ENCODE results near the gene XRN2.
A peak's percentile ranks its signal among the peaks of the same experiment; 100 is the strongest.

XRN2 gene

DNA sequence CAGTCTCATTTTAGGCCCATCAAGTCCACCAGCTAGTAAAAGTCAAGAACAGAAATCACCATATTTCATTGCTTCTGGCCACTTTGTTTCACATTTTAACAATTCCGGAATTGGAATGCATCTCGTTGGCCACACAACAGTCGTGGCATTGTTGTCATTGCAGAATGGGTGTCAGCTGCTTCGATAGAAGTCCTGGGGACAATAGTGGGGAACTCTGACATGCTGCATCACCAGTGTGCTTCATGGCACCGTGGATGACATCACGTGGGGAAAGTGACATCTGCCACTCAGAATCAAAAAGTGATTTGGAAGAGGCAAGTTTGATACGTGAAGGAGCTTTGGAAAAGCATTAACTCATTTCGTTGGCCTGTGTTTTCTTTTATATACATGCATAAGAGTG, 43.8 kb upstream of the XRN2 start:
- no peak overlapping the region for H3K14ac ChIP-seq (ENCODE audit: low read length)
- peaks cover 0 to 3% (median 0%) of the 10 kb centered on the region in 3 experiments for H3K27me3 ChIP-seq (ENCODE audit: control insufficient read depth in 3 of 3, insufficient read depth in 3 of 3, low read depth in 1 of 3, low read length in 3 of 3)
- no peak overlapping the region for H2BK120ac ChIP-seq (ENCODE audit: low read depth, low read length)
- H3K18ac ChIP-seq (ENCODE audit: low read length) = no peak overlapping the region
- H4K8ac ChIP-seq (ENCODE audit: low read depth, low read length) = no peak overlapping the region
- H3K23ac ChIP-seq (ENCODE audit: low read depth, low read length, poor library complexity) = no peak overlapping the region
- no peak overlapping the region for H2AFZ ChIP-seq (ENCODE audit: low read length)
- H3K4me1 ChIP-seq (ENCODE audit: control insufficient read depth in 2 of 2, insufficient read depth in 1 of 2, low read depth in 1 of 2, low read length in 2 of 2) = peaks cover 0 to 1% of the 10 kb centered on the region in 2 donors
- H3K4me2 ChIP-seq (ENCODE audit: insufficient read depth, low read length, poor library complexity, severe bottlenecking) = no peak overlapping the region
- no peak overlapping the region for H2BK15ac ChIP-seq (ENCODE audit: low read length)
- no CpG with 5 or more reads among the region's 8 CpGs for WGBS, 2 donors (ENCODE audit: extremely low coverage in 2 of 2, insufficient read length in 2 of 2, insufficient replicate concordance in 1 of 2)
- no peak overlapping the region for H3K4ac ChIP-seq (ENCODE audit: low read length)
- H3K36me3 ChIP-seq (replicated peaks in 1 of 2; ENCODE audit: control insufficient read depth in 2 of 2, insufficient read depth in 2 of 2, low read length in 2 of 2) = no peaks in the 10 kb centered on the region
- no peak overlapping the region for H2BK5ac ChIP-seq (ENCODE audit: low read length)
- H2AK5ac ChIP-seq (ENCODE audit: low read depth, low read length) = no peak overlapping the region
- DNase-seq (ENCODE audit: low spot score) = no peak
- no peak overlapping the region for H3K9ac ChIP-seq (ENCODE audit: low read depth, low read length, poor library complexity)
- no peaks in the 10 kb centered on the region for H3K9me3 ChIP-seq (replicated peaks in 1 of 2; ENCODE audit: control insufficient read depth in 2 of 2, insufficient read depth in 1 of 2, low read depth in 1 of 2, low read length in 2 of 2)
- H2BK12ac ChIP-seq (ENCODE audit: low read length) = no peak overlapping the region
- no peaks in the 10 kb centered on the region for H3K79me1 ChIP-seq (ENCODE audit: low read depth, low read length)
- H3K27ac ChIP-seq (replicated peaks; ENCODE audit: low read length) = no peak overlapping the region
- H3K4me3 ChIP-seq (ENCODE audit: low read length in 2 of 2) = peak overlapping the region in 1 of 2 donors; percentile 30
- no peak overlapping the region for H4K91ac ChIP-seq (ENCODE audit: low read depth, low read length, poor library complexity)

GRCh38 chr20:21262812-21263211, 40.3 kb upstream of the XRN2 start:
- peaks cover 0 to 1% of the 10 kb centered on the region in 2 donors for H3K4me1 ChIP-seq (ENCODE audit: control insufficient read depth in 2 of 2, insufficient read depth in 1 of 2, low read depth in 1 of 2, low read length in 2 of 2)
- H3K4me2 ChIP-seq (ENCODE audit: insufficient read depth, low read length, poor library complexity, severe bottlenecking) = no peak overlapping the region
- no peaks in the 10 kb centered on the region for H3K79me1 ChIP-seq (ENCODE audit: low read depth, low read length)
- no peak overlapping the region for H3K27ac ChIP-seq (replicated peaks; ENCODE audit: low read length)
- no peak overlapping the region for H4K8ac ChIP-seq (ENCODE audit: low read depth, low read length)
- no peak overlapping the region for H2BK5ac ChIP-seq (ENCODE audit: low read length)
- H2AK5ac ChIP-seq (ENCODE audit: low read depth, low read length) = no peak overlapping the region
- H3K9ac ChIP-seq (ENCODE audit: low read depth, low read length, poor library complexity) = no peak overlapping the region
- H2BK15ac ChIP-seq (ENCODE audit: low read length) = no peak overlapping the region
- H3K14ac ChIP-seq (ENCODE audit: low read length) = no peak overlapping the region
- H3K18ac ChIP-seq (ENCODE audit: low read length) = no peak overlapping the region
- H4K91ac ChIP-seq (ENCODE audit: low read depth, low read length, poor library complexity) = no peak overlapping the region
- peaks cover 0 to 3% of the 10 kb centered on the region in 2 donors for H3K9me3 ChIP-seq (replicated peaks in 1 of 2; ENCODE audit: control insufficient read depth in 2 of 2, insufficient read depth in 1 of 2, low read depth in 1 of 2, low read length in 2 of 2)
- no CpG with 5 or more reads among the region's 2 CpGs for WGBS, 2 donors (ENCODE audit: extremely low coverage in 2 of 2, insufficient read length in 2 of 2, insufficient replicate concordance in 1 of 2)
- no peak overlapping the region for H2BK120ac ChIP-seq (ENCODE audit: low read depth, low read length)
- DNase-seq (ENCODE audit: low spot score) = no peak
- no peak overlapping the region for H3K23ac ChIP-seq (ENCODE audit: low read depth, low read length, poor library complexity)
- no peak overlapping the region for H3K4me3 ChIP-seq (ENCODE audit: low read length in 2 of 2)
- no peak overlapping the region for H2BK12ac ChIP-seq (ENCODE audit: low read length)
- H3K4ac ChIP-seq (ENCODE audit: low read length) = no peak overlapping the region
- no peak overlapping the region for H2AFZ ChIP-seq (ENCODE audit: low read length)
- peaks cover 0 to 5% (median 0%) of the 10 kb centered on the region in 3 experiments for H3K27me3 ChIP-seq (ENCODE audit: control insufficient read depth in 3 of 3, insufficient read depth in 3 of 3, low read depth in 1 of 3, low read length in 3 of 3)
- H3K36me3 ChIP-seq (replicated peaks in 1 of 2; ENCODE audit: control insufficient read depth in 2 of 2, insufficient read depth in 2 of 2, low read length in 2 of 2) = no peaks in the 10 kb centered on the region

- no peak for DNase-seq (ENCODE audit: low spot score)
- H3K4me2 ChIP-seq (ENCODE audit: insufficient read depth, low read length, poor library complexity, severe bottlenecking) = no peak overlapping the region
- no peak overlapping the region for H2BK5ac ChIP-seq (ENCODE audit: low read length)
- WGBS, 2 donors (ENCODE audit: extremely low coverage in 2 of 2, insufficient read length in 2 of 2, insufficient replicate concordance in 1 of 2) = no CpG with 5 or more reads among the region's 15 CpGs
- no peak overlapping the region for H2BK120ac ChIP-seq (ENCODE audit: low read depth, low read length)
- H2BK15ac ChIP-seq (ENCODE audit: low read length) = peak overlapping the region; percentile 37
- no peak overlapping the region for H3K27ac ChIP-seq (replicated peaks; ENCODE audit: low read length)
- H2BK12ac ChIP-seq (ENCODE audit: low read length) = no peak overlapping the region
- H3K36me3 ChIP-seq (replicated peaks in 1 of 2; ENCODE audit: control insufficient read depth in 2 of 2, insufficient read depth in 2 of 2, low read length in 2 of 2) = no peaks in the 10 kb centered on the region
- no peak overlapping the region for H3K14ac ChIP-seq (ENCODE audit: low read length)
- peaks cover 0 to 3% of the 10 kb centered on the region in 2 donors for H3K9me3 ChIP-seq (replicated peaks in 1 of 2; ENCODE audit: control insufficient read depth in 2 of 2, insufficient read depth in 1 of 2, low read depth in 1 of 2, low read length in 2 of 2)
- H2AK5ac ChIP-seq (ENCODE audit: low read depth, low read length) = no peak overlapping the region
- H3K79me1 ChIP-seq (ENCODE audit: low read depth, low read length) = no peaks in the 10 kb centered on the region
- H3K27me3 ChIP-seq (ENCODE audit: control insufficient read depth in 3 of 3, insufficient read depth in 3 of 3, low read depth in 1 of 3, low read length in 3 of 3) = peaks cover 0 to 12% (median 0%) of the 10 kb centered on the region in 3 experiments
- H3K18ac ChIP-seq (ENCODE audit: low read length) = peak overlapping the region; percentile 54
- H4K91ac ChIP-seq (ENCODE audit: low read depth, low read length, poor library complexity) = no peak overlapping the region
- H2AFZ ChIP-seq (ENCODE audit: low read length) = no peak overlapping the region
- H3K23ac ChIP-seq (ENCODE audit: low read depth, low read length, poor library complexity) = no peak overlapping the region
- H4K8ac ChIP-seq (ENCODE audit: low read depth, low read length) = no peak overlapping the region
- no peaks in the 10 kb centered on the region for H3K4me1 ChIP-seq (ENCODE audit: control insufficient read depth in 2 of 2, insufficient read depth in 1 of 2, low read depth in 1 of 2, low read length in 2 of 2)
- no peak overlapping the region for H3K9ac ChIP-seq (ENCODE audit: low read depth, low read length, poor library complexity)
- no peak overlapping the region for H3K4me3 ChIP-seq (ENCODE audit: low read length in 2 of 2)
- H3K4ac ChIP-seq (ENCODE audit: low read length) = no peak overlapping the region
Observed at GRCh38 chr20:21265261-21266190, 37.6 kb upstream of the XRN2 start.

DNA sequence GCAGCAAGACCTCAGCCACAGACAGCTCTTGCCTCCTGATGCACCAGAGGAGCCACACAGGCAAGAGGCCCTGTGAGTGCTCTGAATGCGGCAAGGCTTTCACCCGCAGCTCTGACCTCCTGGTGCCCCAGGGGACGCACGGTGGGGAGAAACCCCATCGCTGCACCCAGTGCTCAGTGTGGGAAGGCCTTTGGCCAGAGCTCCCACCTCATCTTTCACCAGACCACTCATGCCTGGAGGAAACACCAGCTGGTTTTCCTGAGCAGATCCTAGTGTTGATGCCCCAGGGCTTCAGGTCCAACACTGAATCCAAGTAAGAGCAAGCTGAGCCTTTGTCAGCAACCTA, 37.0 kb upstream of the XRN2 start:
- no peak overlapping the region for H3K27ac ChIP-seq (replicated peaks; ENCODE audit: low read length)
- no peak overlapping the region for H2AK5ac ChIP-seq (ENCODE audit: low read depth, low read length)
- H3K23ac ChIP-seq (ENCODE audit: low read depth, low read length, poor library complexity) = no peak overlapping the region
- no peaks in the 10 kb centered on the region for H3K79me1 ChIP-seq (ENCODE audit: low read depth, low read length)
- H3K27me3 ChIP-seq (ENCODE audit: control insufficient read depth in 3 of 3, insufficient read depth in 3 of 3, low read depth in 1 of 3, low read length in 3 of 3) = peaks cover 0 to 12% (median 0%) of the 10 kb centered on the region in 3 experiments
- H2BK120ac ChIP-seq (ENCODE audit: low read depth, low read length) = no peak overlapping the region
- no peak overlapping the region for H2BK5ac ChIP-seq (ENCODE audit: low read length)
- H3K36me3 ChIP-seq (replicated peaks in 1 of 2; ENCODE audit: control insufficient read depth in 2 of 2, insufficient read depth in 2 of 2, low read length in 2 of 2) = no peaks in the 10 kb centered on the region
- H2BK15ac ChIP-seq (ENCODE audit: low read length) = peak overlapping the region; percentile 37
- H4K8ac ChIP-seq (ENCODE audit: low read depth, low read length) = no peak overlapping the region
- peaks cover 0 to 3% of the 10 kb centered on the region in 2 donors for H3K9me3 ChIP-seq (replicated peaks in 1 of 2; ENCODE audit: control insufficient read depth in 2 of 2, insufficient read depth in 1 of 2, low read depth in 1 of 2, low read length in 2 of 2)
- no peak overlapping the region for H3K4ac ChIP-seq (ENCODE audit: low read length)
- H3K14ac ChIP-seq (ENCODE audit: low read length) = no peak overlapping the region
- H2AFZ ChIP-seq (ENCODE audit: low read length) = no peak overlapping the region
- H2BK12ac ChIP-seq (ENCODE audit: low read length) = no peak overlapping the region
- H3K4me3 ChIP-seq (ENCODE audit: low read length in 2 of 2) = no peak overlapping the region
- H3K4me2 ChIP-seq (ENCODE audit: insufficient read depth, low read length, poor library complexity, severe bottlenecking) = no peak overlapping the region
- no CpG with 5 or more reads among the region's 5 CpGs for WGBS, 2 donors (ENCODE audit: extremely low coverage in 2 of 2, insufficient read length in 2 of 2, insufficient replicate concordance in 1 of 2)
- no peak overlapping the region for H3K9ac ChIP-seq (ENCODE audit: low read depth, low read length, poor library complexity)
- H4K91ac ChIP-seq (ENCODE audit: low read depth, low read length, poor library complexity) = no peak overlapping the region
- H3K4me1 ChIP-seq (ENCODE audit: control insufficient read depth in 2 of 2, insufficient read depth in 1 of 2, low read depth in 1 of 2, low read length in 2 of 2) = no peaks in the 10 kb centered on the region
- DNase-seq (ENCODE audit: low spot score) = no peak
- peak overlapping the region; percentile 54 for H3K18ac ChIP-seq (ENCODE audit: low read length)
